ENCODE results near the gene LMNB1.

LMNB1 gene

DNA sequence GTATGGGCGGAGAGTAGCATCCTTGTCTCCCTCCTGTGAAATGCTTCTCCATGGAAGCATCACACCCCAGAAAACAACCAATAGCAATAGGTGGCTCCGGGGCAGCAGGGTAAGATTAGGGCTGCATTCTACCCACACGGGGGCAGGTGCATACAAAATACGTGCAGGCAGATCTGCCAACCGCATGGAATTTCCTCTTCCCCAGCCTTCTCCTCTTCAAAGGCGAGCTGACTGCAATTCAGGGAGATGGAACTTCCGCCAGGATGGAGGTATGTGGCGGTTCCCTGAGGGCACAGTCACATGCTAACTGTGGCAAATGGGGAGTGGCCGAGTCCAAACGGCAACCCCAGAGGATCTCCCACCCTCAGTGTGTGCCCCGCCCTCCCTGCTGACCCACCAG, 81.5 kb downstream of the LMNB1 start:
- DNase-seq, result no peak

GRCh38 chr5:126863402-126863801, 86.5 kb downstream of the LMNB1 start:
- no peak for DNase-seq

GRCh38 chr5:126864042-126864688, 87.2 kb downstream of the LMNB1 start:
- no peak for DNase-seq

DNA sequence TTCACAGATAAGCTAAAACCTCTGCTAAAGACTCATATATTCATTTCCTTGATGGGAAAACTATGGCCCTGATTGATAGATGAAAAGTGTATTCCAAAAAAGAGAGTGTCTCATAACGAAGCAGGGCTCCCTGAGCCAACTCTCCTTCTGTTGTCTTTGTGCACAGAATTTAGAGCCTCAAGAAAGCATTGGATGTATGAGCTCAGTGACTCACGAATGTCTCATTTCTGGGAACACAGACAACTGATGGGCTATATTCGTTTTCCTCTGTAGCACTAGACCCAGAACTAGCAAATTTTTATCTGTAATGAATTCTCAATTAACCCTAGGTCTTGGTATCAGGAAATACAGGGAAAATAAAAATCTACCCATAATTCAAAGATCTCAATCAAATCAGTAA, 88.4 kb downstream of the LMNB1 start:
- DNase-seq, result no peak

GRCh38 chr5:126866851-126867636, 90.1 kb downstream of the LMNB1 start:
- no peak for DNase-seq

GRCh38 chr5:126868338-126869004, 91.5 kb downstream of the LMNB1 start:
- no peak for DNase-seq

DNA sequence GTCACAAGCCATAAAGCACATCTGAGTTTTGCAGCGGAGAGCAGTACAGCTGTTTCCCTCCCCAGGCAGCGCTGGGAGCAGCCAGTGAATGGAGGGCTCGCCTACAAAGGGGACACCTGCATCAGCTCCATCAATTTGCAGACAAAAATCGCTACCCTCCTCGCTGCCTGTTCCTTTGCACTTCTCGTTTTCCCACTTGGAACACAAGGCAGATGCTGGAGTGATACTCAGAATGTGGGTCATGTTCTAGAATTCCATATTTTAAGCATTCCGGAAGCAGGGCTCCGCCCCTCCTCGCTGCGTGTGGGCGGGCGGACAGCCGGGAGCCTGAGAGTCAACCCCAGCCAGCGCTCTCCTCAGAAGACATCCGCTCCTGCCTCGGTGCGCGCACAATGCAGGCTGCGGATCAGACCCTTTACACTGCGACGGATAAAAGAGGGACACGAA, 92.1 kb downstream of the LMNB1 start:
- DNase-seq, result no peak

- no peak for DNase-seq
Observed at GRCh38 chr5:126871441-126871840, 94.5 kb downstream of the LMNB1 start.

- no peak for DNase-seq
Observed at GRCh38 chr5:126872561-126873354, 95.8 kb downstream of the LMNB1 start.

DNA sequence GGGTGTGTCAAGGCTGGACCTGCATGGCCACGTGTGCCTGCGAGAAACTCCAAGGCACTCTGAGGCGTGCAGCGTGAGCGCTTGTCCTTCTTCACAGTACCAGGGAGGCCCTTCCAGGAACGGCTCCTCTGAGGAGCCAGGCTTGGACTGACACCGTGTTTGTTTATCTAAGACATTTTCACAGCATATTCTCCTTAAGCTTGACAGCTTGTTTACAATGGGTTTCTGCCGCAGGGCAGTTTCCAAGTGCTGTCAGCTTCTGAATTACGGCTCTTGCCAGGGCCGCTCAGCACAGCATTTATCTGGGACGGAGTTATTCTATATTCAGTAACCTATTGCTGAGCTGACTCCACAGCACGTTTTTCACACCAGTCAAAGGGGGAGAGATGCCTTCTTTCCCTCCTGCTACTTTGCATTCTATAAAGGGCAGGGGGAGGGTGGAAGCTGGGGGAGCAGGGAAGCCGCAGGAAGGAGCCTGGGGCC, 98.4 kb downstream of the LMNB1 start:
- no peak for DNase-seq

GRCh38 chr5:126877602-126878001, 100.7 kb downstream of the LMNB1 start:
- no peak for DNase-seq

GRCh38 chr5:126878085-126878484, 101.1 kb downstream of the LMNB1 start:
- no peak for DNase-seq

- no peak for DNase-seq
Observed at GRCh38 chr5:126878634-126879033, 101.7 kb downstream of the LMNB1 start.

GRCh38 chr5:126881821-126882600, 105.1 kb downstream of the LMNB1 start:
- no peak for DNase-seq

DNA sequence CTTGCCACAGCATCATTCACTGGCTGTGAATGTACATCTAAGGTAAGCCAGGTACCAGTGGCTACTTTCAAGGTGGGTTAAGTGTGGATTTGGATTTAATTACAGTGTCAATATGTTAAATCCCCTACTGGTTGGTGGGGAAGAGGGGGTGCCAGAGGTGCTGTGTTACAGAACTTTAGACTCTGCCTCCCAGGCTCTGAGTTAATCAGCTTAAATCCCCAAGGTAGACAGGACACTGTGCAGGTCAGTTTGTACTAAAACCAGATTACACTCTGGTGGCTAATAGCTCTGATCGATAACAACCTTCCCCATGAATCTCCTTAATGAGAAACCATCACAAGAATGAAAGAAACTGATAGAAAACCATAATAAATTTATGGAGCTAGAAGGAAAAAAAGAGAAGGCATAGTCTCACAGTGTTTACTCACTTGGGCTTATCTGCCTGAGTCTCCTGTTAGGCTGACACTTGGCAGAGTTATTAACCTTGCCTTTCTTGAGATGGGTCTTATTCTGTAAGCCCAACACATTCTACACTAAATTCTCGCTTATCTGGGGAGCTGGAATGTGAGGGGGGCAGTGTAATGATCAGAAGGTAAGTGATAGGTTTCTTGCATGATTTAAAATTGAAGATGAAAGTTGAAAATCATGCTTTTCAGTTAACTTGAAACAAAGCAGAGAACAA, 106.8 kb downstream of the LMNB1 start:
- no peak for DNase-seq

GRCh38 chr5:126884269-126884819, 107.4 kb downstream of the LMNB1 start:
- no peak for DNase-seq
